Progenitor cell of endocrine pancreas (in vitro differentiated cells): Measurements from ENCODE around the gene DCAF4L1. TPM values are rescaled to one million over a fixed set of nuclear protein-coding genes. Genes with fewer than 3 reads are reported as not detected.

ENCODE experiments used
- DNase-seq: peaks from one replicate; pipeline ENCODE4 v3.0.0; 2021; ENCODE audit warnings: low spot score; ENCODE audit not compliant: unreplicated experiment
- H3K27ac Mint-ChIP-seq: 2 replicates; pipeline ENCODE4 v1.8.0; 2021; ENCODE audit warnings: mild to moderate bottlenecking, moderate library complexity, mixed read lengths
- H3K27me3 Mint-ChIP-seq: 2 replicates; pipeline ENCODE4 v1.8.0; 2021; ENCODE audit warnings: mixed read lengths
- H3K36me3 Mint-ChIP-seq: 2 replicates; pipeline ENCODE4 v1.8.0; 2022; ENCODE audit warnings: mixed read lengths; ENCODE audit not compliant: insufficient read depth
- H3K4me1 Mint-ChIP-seq: 2 replicates; pipeline ENCODE4 v1.8.0; 2021; ENCODE audit warnings: low read depth, mixed read lengths
- H3K4me3 Mint-ChIP-seq: 2 replicates; pipeline ENCODE4 v1.8.0; 2021; ENCODE audit warnings: low read depth, mild to moderate bottlenecking, moderate library complexity, mixed read lengths
- H3K9me3 Mint-ChIP-seq: 2 replicates; pipeline ENCODE4 v1.8.0; 2021; ENCODE audit warnings: low read depth, mixed read lengths
- CTCF ChIP-seq: fragments of 200-600 bp; sonication (generic); IDR thresholded peaks from one replicate; pipeline ENCODE4 v1.5.0; 2021; ENCODE audit warnings: antibody characterized with exemption, mild to moderate bottlenecking; ENCODE audit not compliant: unreplicated experiment
- total RNA-seq: library from RNA; stranded (reverse); gene quantifications from 2 replicates; pipeline ENCODE4 v1.2.1, GENCODE V29; 2021

DCAF4L1 gene
- total RNA-seq, 1 donor from 2014 or later = 0.17 TPM

DNA sequence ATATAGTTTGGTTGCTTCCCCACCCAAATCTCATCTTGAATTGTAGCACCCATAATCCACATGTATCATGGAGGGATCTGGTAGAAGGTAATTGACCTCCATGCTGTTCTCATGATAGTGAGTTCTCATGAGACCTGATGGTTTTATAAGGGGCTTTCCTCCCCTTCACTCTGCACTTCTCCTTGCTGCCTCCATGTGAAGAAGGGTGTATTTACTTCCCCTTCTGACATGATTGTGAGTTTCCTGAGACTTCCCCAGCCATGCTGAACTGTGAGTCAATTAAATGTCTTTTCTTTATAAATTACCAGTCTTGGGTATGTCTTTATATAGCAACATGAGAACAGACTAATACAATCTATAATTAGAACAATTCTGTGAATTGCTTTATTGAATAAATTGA lies 11.9 kb upstream of the DCAF4L1 start:
- peaks cover 2% of the 10 kb centered on the region for H3K36me3 Mint-ChIP-seq
- no peak overlapping the region for H3K27ac Mint-ChIP-seq
- no peak for TF ChIP-seq CTCF
- no peak overlapping the region for H3K4me3 Mint-ChIP-seq
- no peaks in the 10 kb centered on the region for H3K4me1 Mint-ChIP-seq
- H3K27me3 Mint-ChIP-seq = no peaks in the 10 kb centered on the region
- no peak for DNase-seq
- H3K9me3 Mint-ChIP-seq = peaks cover 12% of the 10 kb centered on the region

DNA sequence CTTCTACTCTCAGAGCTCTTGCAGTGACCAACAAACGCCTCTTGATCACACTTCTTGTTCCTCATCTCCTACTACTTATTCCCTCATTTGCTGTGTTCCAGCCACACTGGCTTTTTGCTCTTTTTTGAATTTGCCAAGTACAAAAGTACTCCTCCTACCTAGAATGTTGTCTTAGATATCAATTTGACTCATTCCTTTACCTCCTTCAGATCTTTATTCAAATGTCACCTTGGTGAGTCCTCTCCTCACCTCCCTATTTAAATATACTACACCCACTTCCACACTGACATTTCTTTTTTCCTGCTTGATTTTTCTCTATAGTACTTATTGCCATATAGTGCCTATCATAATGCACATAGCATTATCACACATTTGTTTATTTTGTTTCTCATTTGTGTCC lies 6.2 kb upstream of the DCAF4L1 start:
- no peak for DNase-seq
- H3K9me3 Mint-ChIP-seq = no peaks in the 10 kb centered on the region
- H3K4me1 Mint-ChIP-seq = no peaks in the 10 kb centered on the region
- no peaks in the 10 kb centered on the region for H3K27me3 Mint-ChIP-seq
- H3K27ac Mint-ChIP-seq = no peak overlapping the region
- TF ChIP-seq CTCF = no peak
- no peak overlapping the region for H3K4me3 Mint-ChIP-seq
- H3K36me3 Mint-ChIP-seq = no peaks in the 10 kb centered on the region

GRCh38 chr4:41976775-41977516 lies 4.6 kb upstream of the DCAF4L1 start:
- Mint-ChIP-seq H3K36me3 (no peaks in the 10 kb centered on the region), H3K9me3 (no peaks in the 10 kb centered on the region), H3K27ac (no peak overlapping the region), H3K4me3 (no peak overlapping the region), H3K4me1 (no peaks in the 10 kb centered on the region), H3K27me3 (no peaks in the 10 kb centered on the region)
- no peak for TF ChIP-seq CTCF
- no peak for DNase-seq

DNA sequence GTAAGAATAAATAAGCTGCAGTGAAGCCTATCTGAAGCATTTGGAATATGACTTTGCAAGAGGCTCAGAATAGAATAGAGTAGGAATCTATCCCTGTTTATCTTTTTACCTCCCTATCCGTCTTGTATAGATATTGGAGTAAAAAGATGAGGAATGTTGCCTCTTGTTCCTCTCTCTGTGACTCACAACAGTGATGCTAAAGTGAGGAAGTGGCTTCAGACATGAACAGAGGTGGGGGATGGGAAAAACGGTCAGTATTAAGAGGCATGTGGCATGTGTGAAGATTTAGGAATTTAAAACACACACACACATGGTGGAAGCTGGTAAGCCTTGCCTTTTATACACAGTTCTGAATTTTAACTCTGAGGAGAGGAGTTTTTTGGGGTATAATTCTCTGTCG lies 3.8 kb upstream of the DCAF4L1 start:
- no peak overlapping the region for H3K27ac Mint-ChIP-seq
- TF ChIP-seq CTCF = no peak
- H3K4me1 Mint-ChIP-seq = no peaks in the 10 kb centered on the region

DNA sequence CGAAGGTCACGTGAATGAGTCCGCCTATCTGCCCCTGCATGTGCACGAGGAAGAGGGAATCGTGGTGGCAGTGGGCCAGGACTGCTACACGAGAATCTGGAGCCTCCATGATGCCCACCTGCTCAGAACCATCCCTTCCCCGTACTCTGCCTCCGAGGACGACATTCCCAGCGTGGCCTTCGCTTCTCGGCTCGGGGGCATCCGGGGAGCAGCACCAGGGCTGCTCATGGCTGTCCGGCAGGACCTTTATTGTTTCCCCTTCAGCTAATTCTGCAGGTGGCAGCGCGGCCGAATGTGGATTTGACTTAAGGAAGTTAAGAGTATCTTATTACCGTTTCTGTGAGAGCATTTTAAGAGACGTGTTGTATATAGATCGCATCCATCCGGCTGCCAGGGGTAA lies 1.2 kb downstream of the DCAF4L1 start:
- Mint-ChIP-seq H3K27ac (no peak overlapping the region), H3K4me3 (no peak overlapping the region), H3K36me3 (no peaks in the 10 kb centered on the region), H3K27me3 (no peaks in the 10 kb centered on the region), H3K9me3 (no peaks in the 10 kb centered on the region), H3K4me1 (no peaks in the 10 kb centered on the region)
- no peak for TF ChIP-seq CTCF
- no peak for DNase-seq

More for the DNA sequence above, 3.8 kb upstream of the DCAF4L1 start:
- H3K36me3 Mint-ChIP-seq = no peaks in the 10 kb centered on the region
- H3K9me3 Mint-ChIP-seq = no peaks in the 10 kb centered on the region
- no peak for DNase-seq
- H3K4me3 Mint-ChIP-seq = no peak overlapping the region
- no peaks in the 10 kb centered on the region for H3K27me3 Mint-ChIP-seq
